Stimulated activated CD8-positive, alpha-beta memory T cell treated with anti-CD3 and anti-CD28 coated beads, Interleukin-4, amount 100 ng/mL, for 24 hours (primary cell): Measurements from ENCODE around the gene S1PR3.

ENCODE experiments used
- DNase-seq: peaks from one replicate; pipeline ENCODE4 v3.0.0-alpha.2; 2020; ENCODE audit warnings: low read depth

Gene S1PR3

DNA sequence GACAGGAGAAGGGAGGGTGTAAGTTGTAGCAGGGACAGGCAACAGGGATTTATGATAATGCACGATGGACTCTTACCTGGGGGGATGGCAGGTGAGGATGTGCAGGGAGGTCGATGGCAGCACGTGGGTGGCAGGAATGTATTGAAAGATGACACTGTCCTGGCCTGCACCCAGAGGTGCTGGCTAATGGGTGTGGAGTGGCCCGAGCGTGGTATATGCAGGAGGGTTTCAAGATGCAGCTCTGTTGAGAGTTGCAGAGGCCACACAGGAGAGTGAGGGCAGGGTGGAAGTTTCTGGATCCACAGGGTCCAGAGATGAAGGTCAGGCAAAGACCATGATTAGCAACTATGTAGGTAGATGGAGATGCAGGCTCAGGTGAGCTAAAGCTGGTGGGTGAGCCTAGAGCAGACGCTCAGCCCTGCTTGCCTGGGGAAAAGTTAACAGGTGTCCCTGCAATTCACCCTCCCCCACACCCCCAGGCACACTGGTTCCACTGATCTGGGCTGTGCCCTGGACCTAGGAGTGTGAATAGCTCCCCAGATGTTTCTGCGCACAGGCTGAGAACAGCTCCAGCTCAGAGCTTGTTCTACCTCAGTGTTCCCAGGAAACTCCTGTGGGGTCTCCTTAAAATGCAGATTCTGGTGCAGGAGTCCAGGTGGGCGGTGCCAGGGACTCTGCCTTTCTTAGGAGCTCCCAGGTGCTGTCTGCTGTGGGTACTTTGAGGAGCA lies 21.5 kb upstream of the S1PR3 start:
- no peak for DNase-seq

- DNase-seq: no peak
Observed at GRCh38 chr9:88971131-88971960, 19.9 kb upstream of the S1PR3 start.

- DNase-seq: no peak
Observed at GRCh38 chr9:88972401-88972800, 18.9 kb upstream of the S1PR3 start.

DNA sequence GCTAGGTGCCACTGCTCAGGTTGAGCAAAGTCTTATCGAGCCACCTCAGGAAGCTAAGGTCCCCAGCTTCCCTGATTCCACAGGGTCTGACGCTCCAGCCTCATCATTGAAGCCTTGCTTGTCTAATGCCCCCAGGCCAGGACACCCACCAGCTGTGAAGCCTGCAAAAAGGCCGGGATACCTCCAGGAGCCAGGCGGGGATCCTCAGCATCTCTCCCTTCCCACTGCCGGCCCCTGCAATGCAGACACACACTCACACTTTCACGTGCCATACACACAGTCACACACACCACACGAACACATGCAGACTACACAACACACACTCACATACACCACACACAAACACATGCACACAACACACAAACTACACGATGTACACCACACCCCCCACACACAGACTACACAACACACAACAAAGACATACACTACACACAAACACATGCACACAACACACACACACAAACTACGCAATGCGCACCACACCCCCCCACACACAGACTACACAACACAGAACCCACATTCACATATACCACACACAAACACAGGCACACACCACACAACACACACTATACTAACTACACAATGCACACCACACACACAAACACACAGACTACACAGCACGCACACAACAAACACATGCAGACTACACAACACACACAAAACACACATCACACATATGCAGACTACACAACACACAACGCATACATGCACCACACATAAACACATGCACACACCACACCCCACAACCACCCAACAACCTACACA lies 17.8 kb upstream of the S1PR3 start:
- no peak for DNase-seq

DNA sequence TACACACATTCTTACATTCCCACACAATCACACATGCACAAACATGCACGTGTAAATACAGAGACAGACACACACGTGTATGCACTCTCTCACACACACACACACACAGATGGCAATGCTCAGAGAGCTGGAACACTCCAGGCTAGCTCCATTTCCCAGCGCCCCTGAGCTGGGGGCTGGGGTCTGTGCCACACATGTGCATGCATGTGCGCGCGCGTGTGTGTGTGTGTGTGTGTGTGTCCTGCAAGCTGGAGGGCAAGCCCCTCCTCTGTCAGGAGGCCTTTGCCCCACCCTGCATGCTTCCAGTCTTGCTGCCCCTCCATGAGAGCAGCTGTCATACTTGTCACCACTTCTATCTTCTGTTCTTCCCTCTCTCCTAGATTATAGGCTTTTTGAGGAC lies 16.6 kb upstream of the S1PR3 start:
- DNase-seq: no peak

- no peak for DNase-seq
Observed at GRCh38 chr9:88975966-88976889, 15.0 kb upstream of the S1PR3 start.

DNA sequence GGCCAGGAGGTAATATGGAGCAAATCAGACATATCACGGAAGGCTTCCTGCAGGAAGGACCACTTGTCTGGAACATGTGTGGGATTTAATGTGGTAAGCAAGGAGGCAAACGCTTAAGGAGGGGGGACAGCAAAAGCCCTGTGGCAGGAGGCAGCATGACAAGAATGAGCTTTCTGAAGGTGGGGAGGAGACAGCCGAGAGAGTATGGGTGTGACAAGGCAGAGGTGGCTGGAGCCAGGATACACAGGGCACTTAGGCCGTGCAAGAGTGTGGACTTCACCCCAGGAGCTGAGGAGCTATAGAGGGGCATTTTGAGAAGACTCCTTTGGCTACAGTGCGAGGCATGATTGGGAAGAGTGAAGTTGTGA lies 14.4 kb upstream of the S1PR3 start:
- no peak for DNase-seq

GRCh38 chr9:88978034-88978433 lies 13.2 kb upstream of the S1PR3 start:
- no peak for DNase-seq

GRCh38 chr9:88979021-88979420 lies 12.2 kb upstream of the S1PR3 start:
- DNase-seq: no peak

DNA sequence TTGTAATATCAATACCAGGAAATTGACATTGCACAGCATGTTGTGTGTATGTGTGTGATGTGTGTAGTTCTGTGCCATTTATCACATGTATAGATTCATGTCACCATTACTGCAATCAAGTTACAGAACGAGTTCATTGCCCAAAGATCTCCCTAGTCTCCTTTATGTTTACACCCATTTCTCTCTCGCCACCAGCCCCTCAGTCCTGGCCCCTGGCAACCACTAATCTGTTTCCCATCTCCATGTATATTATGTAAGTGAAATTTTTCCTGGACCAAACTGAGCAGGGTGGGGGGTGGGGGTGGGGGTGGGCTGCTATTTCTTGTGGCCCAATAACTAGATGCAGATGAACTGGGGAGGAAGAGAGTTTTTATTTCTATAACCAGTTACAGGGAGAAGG lies 11.5 kb upstream of the S1PR3 start:
- DNase-seq: no peak

- no peak for DNase-seq
Observed at GRCh38 chr9:88980740-88981203, 10.5 kb upstream of the S1PR3 start.

GRCh38 chr9:88983865-88984542 lies 7.3 kb upstream of the S1PR3 start:
- DNase-seq: no peak

DNA sequence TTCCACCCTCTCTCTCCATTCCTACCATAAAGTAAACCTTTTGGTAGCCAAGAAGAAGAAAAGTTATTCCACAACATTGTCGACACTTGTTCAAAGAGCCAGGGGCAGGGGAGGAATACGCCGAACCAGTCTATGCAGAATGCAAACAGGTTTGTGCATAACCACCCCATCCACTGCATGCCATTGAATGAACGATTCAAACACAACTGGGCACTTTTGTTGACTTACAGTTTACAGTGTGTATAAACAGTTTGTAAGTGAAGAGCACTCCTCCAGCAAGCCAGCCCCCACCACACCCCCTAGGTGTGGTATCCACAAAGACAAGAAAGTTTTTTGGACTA lies 6.8 kb upstream of the S1PR3 start:
- DNase-seq: no peak

DNA sequence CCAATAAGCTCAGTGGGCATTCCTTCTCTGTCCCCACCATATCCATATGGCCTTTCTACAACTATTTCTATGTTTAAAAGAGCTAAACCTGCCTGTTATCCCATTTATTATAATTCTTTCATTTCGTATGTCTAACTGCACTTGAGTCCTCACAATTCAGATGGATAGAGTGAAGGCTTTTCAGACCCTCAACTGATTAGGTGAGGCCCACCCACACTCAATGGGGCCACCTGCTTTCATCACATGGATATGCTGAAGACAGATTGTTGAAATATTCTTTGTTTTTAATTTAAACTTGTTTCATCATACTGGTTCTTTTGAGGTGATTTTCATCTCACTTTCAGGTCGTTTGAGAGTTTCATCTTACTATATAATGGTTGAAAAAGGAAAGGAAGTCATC lies 5.7 kb upstream of the S1PR3 start:
- DNase-seq: no peak

GRCh38 chr9:88986776-88987175 lies 4.5 kb upstream of the S1PR3 start:
- no peak for DNase-seq

DNA sequence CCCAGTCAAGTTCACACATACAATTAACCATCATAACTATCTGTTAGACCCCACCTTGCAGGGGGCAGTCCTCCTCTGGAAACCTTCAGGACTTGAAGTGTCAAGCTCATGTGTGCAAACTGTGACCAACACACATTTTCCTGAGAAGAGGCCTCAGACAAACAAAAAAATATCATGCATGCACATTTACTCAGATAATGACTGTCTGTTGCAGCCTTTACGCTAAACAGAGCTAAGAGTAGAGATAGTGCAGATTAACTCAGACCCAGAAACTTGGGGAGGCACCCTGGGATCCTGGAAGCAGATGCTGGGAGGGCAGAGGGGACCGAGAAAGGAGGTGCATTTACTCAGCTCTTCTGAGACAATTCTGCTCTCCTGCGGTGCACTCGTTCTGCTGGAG lies 3.6 kb upstream of the S1PR3 start:
- DNase-seq: no peak

DNA sequence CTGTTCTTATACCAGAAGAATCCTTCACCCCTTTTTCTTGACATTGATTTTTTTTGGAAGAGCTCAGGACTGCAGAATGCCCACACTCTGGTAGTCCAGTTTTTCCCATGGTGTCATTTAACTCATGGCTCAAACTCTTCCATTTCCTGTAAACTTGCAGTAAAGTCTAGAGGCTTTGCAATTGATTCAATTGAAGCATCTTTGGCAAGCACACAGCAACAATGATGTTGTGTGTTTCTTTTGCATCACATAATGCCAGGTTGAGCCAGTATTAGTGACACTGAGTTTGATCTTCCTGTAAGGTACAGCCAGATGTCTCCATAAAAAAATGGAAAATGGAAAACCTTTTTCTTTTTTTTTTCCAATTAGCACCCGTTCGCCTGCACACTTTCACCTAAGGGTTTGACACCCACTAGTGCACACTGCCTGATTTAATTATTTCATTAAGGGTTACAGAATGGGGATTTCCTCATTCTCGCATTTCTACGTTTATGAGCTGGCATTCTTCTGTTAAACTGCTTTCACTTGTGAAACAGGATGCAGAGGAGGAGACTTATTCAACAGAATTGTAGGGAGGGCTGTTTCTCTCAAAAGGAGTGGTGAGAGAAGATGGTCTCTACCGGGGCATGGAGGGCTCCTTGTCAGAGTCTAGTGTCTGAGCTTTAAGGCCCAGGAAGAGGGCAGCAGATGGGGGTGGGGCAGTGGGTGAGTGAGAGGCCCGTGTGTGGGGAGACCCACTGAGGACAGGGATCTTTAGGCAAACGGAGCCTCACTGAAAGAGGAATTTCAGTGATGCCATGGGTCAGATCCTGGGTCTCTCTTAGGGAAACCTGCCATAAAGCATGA lies 2.2 kb upstream of the S1PR3 start:
- DNase-seq: no peak

DNA sequence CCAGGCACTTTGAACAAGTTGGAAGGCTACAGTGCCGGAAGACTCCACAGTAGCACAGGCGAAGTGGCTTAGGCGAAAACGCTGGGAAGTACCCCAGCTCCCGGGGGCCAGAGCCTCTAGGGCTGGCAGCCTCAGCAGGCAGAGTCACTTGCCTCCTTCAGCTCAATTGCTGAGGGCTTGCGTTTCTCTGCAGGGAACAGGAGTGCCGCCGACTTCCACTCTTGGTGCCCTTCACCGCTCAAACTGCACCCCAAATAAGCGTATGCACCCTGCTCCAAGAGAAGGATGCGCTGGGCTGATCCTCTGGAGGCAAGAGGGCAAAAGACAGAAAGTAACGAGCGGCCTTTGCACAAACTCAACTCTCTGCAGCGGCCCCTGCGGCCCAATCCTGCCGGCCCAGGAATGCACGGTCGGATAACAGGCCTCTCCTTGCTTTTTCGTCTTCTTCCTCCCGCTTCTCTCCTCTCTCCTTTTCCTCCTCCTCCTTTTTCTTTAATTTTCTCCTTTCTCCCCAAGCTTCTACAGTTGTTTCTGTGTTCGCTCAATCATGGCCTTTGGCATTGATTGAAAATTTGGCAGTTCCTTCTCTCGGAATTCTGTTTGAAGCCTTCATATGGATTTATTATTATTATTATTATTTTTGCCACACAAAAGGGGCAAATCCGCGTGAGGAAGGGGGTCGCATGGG lies 1.1 kb upstream of the S1PR3 start:
- no peak for DNase-seq

- DNase-seq: no peak
Observed at GRCh38 chr9:88990729-88991065, 571 bp upstream of the S1PR3 start.

DNA sequence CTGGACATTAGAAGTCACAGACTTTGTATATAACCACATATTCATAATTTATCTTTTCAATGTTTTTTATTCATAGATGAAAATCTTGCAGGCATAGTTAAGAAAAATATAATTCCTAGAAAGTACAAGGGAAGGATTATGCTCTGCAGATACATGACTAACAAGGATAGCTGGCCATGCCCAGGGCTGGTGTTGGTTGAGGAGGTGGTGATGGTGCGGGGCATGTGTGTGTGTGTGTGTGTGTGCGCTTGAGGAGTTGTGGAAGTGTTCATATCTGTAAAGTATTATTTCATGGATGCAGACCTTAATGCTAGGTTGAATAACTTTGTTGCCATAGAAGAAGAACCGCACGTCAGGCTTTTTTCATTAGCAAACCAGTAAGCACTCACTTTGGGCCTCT lies 1.3 kb downstream of the S1PR3 start:
- DNase-seq: no peak
